CD1c-positive myeloid dendritic cell (primary cell): ENCODE data around the gene FMOD.
"Not testable (repeated sequence)": the region's sequence is repeated elsewhere in the genome, so short reads cannot be mapped to it uniquely, and the experiment has no call there.

ENCODE experiments used
- DNase-seq: peaks from one replicate; pipeline ENCODE4 v3.0.0-alpha.2; 2016; ENCODE audit errors: extremely low spot score

FMOD gene

DNA sequence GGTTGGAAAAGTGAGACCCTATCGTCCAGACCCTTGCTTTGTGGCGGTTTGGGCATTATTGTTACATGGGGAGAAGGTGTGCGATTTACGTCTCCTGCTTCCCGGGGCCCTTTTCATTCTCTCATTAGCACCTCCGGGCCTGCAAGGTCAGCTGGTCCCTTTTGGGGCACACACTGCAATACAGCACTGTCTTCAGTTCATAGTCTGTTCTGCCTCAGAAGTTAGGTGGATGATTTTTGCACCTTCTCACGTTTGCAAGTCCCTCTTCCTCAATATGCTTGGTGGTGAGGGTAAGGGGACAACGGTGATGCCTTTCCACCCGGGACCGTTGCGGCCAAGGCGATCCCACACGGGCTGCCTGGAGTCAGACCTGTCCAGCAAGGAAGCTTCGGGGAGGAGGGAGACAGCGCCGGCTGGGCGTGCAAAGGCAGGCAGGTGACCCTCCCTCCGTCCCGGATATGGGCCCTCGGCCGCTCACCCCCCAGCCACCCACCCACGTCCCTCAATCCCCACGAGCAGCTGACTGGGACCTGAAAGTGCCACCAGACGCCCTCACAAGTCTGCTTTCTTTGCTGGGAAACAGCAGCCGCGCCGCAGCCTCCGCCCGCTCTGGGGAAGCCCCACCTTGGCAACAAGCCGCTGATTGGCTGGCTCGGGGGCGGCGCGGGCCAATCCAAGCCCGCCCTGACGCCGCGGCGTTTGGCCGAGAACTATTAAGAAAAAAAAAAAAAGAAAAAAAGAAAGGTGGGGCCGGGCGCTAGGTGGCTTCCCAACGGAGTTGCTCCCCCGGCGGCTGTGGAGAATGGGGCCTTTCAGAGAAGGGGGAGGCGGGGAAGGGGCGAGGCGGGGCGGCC, 23.9 kb downstream of the FMOD start:
- peak; percentile 96 for DNase-seq

DNA sequence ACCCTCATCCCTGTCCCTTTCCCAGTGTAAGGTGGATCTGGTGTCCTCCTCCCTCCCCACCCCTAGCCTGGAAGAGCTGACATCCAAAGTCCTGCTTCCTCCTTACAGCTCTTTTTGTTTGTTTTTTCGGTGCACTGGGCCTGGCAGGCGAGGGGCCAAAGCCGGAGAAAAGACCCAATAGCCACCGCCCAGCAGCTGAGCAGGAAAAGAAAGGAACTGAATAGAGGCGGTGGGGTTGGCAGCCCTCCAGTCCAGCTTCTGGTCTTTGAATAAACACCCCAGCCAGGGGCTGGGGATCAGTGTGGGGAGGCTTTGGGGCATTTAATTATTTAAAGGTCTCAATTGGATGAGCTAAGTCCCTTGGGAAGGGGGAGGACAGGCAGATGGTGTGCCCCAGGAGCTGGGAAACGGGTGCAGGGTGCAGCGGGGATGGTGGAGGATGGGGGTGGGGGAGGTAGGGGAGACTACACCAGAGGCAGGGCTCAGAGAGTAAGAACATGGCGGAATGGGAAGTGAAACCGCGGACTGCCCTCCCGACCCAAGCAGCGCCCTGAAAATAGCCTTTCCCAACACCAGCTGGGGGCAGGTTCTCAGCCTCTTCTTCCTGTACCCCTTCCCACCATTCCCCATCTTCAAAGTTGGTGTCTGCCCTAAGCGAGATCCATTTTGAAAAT, 25.4 kb downstream of the FMOD start:
- DNase-seq, result peak; percentile 86

DNA sequence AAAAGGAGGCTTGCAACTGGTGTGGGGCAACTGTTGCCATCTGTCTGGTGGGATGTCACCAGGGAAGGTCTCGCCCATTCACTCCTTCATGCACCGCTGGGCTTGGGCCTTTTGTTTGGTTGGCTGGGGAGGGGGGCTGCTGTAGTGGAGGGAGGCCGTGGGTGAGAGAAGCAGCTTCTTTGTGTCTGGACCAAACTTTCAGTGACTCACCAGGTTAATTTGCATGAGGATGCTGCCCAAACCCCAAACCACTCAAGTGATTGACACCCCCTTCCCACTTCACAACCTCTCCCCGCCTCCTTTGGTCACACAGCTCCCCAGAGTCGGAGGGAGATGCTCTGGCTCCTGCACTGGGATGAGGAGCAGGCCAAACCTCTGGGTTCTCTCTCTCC, 25.9 kb downstream of the FMOD start:
- peak; percentile 62 for DNase-seq

DNA sequence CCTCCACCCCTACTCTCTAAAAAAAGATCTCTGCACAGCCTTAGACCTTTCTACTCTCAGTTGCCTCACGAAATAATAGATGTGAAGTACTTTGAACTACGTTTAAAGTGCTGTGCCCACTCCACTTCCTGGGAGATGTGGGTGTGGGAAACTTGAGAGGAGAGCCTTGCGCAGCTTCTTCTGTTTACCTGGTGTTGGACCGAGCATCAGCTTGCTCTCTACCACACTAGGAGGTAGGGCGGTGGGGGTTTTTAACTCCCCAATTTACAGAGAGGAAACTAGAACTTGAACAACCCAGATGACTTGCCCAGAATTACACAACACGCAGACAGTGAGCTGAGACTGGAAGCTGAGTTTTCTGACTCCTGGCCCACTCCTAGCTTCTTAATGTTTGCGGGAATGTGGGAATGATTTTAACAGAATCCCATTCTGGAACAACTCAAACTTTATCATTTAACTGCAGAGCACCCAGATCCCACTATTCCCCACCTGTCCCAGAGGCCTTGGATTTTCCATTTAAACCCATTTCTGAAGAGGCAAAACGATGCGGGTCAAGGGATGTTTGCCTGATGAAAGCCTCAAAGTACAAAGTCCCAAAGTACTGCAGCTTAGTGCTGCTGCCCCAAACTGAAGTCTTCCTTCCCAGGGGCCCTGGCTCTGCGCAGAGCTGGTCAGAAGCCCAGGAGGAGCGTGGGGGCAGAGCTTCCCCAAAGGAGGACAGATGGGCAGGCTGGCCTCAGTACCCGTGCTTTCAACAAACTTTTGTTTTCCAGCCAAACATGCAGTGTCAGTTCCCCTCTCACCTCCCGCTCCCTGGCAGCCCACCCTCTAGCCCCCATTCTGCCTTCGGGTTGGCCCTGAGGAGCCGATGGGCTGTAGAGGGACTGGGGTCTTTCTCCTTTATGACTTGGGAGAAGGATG, 26.6 kb downstream of the FMOD start:
- DNase-seq, result peak; percentile 60

DNA sequence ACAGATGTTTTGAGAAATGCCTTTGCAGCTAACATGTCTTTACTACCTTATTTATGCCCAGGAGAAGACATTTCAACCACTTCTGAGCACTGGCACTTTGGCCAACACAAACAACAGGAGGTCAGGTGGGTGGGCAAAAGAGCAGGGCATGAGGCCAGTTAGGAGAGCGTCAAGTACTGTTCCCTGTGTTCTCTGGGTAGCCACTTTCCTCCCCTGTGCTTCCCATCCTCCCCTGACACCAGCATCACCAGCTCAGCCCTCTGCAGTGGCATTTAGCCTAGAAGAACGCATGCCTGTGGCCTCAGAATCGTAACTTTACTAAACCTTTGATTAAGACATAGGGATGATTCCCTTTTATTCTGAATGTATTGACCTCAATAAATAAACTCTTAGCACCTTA, 27.3 kb downstream of the FMOD start:
- DNase-seq, result no peak

DNA sequence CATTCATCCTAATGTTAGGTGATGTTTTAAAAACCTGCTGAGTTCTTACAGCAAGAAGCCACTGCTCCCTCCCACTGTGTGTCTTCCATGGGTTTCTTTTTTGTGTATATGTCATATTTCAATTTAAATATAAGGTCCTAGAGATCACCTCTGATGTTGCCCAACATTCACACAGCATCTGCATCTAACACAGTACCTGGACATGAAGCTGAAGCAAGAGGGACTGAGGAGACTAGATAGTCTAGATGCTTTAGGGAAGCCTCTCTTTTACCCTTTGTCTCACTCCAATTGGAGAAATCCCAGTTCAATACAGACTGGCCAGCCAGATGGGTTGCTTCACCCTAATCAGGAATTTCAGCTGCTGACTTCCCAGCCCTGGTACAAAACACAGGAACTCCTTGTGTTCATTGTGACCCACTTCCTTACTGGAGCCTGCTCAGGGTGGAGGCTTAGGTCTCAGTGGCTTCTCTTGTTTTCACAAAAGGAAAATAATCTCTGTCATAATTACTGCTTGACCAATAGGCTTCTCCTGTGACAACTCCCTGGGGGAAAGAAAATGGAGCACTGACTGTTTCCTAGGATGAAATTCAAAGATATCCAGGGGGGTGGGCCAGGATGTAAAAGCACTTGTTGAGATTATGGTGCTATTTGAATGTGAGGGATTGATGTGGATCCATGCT, 28.3 kb downstream of the FMOD start:
- DNase-seq, result peak; percentile 39

DNA sequence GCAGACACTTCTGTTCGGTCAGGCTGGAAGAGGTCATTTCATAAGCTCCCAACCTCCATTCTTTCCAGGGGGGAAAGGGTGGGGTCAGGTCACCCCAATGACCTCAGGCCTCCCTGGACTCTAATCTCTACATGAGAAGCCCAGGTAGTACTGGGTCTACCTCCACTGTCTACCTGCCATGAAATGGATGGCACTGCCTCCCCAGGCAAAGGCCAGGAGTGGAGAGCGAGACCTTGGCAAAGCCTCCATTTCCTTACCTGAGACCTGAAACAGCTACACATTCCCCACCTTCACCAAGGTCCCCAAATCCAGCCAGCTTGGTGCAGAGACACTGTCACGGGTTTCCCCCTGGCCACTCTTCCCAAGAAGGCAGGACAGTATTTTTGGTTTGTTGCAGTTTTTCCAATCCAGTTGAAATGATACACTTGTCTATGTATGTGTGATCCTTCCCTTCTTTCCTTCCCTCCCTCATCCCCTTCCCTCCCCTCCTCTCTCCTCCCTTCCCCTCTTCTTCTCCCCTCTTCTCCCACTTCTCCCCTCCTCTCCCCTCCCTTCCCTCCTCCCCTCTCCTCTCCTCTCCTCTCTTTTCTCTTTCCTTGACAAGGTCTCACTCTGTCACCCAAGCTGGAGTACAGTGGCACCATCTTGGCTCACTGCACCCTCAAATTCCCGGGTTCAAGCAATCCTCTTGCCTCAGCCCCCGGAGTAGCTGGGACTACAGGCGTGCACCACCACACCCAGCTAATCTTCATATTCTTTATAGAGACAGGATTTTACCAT, 29.5 kb downstream of the FMOD start:
- DNase-seq, result no peak

DNA sequence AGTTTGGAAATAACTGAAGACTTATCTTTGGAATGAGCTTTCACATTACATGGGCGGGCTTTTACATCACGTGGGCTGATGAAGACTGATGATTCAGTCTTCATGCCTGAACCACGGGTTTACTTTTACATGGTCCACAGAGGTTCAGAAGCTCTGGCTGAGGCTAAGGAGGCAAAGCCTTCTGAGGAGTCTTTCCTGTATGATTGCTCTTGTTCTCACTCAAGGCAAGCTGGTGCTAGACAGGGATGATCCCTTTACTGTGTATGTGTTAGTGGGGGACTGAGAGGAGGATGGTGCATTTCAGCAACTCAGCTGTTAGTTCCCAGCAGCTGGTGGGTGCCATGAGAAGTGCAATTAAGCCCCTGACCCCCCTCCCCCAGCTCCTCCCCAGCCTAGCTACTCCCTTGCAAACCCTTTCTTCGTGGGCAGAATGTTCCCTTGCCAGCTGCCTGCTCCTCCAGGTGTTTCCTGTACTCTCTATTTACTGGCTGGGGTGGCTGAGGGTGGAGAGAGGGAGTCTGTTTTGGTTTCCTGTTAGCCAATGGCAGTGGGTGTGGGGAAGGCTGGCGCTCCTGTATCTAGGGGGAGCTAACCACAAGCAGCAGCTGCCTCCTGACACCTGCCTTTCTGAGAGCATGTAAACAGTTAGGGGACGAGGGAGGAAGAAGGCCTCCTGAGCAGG, 30.2 kb downstream of the FMOD start:
- peak; percentile 49 for DNase-seq

DNA sequence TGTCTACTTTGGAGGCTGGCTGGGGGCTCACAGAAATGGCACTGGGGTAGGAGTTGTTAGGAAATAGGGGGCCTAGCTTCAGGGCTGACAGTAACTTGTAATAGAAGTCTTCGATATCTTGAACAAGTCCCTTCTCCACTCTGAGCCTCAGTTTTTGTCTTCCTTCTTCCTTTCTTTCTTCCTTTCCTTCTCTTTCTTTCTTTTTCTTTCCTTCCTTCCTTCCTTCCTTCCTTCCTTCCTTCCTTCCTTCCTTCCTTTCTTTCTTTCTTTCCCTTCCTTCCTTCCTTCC, 32.7 kb downstream of the FMOD start:
- no peak for DNase-seq

DNA sequence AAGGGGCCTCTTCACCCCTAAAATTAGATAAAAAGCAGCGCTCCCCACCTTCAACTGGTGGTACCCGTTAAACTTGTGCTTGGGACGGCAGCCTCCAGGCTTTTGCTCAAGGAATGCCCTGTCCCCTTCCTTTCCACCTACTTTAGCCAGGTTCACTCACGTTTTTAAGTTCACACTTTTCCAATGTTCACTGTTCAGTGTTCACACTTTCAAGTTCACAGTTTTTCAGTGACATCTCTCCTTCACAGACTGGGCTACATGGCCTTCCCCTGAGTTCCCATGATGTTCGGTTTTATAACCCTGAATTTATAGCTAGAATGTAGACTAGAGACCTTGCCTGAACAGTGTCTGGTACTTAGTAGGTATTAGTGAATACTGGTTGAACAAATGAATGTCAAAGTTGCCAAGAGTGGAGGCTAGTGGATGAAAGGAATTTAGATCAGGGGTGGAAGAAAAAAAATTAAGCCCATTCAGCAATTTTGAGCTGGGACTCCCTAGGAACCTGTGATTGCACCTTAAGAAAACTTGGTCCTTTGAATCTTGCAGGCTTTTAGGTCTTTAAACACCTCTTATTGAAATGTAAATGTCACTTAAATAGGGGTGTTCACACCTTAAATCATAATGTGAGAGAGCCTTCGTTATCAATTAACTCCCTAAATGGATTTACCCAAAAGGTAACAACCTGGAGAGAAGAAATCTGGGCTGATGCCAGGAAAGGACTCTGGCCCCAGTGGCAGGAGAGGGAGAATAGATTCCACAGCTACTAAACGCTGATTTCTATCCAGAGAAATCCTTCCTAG, 33.3 kb downstream of the FMOD start:
- no peak for DNase-seq

DNA sequence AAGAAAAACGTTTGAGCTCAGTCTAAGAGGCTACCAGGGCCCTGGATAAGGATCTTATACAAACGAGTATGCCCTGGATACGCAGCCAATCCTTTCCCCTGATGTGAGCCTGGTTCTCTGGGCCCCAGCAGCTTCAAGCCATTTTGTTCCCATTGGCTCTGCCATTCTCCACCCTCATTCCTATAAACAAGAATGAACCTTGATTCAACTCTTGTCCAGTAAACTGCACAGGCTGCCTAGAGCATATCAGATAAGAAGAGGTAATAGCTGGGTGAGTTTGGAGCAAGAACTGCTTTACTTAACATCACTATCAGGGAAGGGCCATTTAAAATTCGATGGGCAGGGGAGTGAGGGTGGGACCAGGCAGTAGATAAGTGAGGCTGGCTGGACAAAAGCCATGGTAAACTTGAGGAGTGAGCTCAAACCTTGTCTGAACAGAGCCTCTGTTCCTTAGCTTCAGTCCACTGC, 34.3 kb downstream of the FMOD start:
- no peak for DNase-seq

DNA sequence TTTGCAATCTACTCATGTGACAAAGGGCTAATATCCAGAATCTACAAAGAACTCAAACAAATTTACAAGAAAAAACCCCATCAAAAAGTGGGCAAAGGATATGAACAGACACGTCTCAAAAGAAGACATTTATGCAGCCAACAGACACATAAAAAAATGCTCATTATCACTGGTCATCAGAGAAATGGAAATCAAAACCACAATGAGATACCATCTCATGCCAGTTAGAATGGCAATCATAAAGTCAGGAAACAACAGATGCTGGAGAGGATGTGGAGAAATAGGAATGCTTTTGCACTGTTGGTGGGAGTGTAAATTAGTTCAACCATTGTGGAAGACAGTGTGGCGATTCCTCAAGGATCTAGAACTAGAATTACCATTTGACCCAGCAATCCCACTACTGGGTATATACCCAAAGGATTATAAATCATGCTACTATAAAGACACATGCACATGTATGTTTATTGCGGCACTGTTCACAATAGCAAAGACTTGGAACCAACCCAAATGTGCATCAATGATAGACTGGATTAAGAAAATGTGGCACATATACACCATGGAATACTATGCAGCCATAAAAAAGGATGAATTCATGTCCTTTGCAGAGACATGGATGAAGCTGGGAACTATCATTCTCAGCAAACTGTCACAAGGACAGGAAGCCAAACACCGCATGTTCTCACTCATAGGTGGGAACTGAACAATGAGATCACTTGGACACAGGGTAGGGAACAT, 36.7 kb downstream of the FMOD start:
- DNase-seq, result not testable (repeated sequence)

DNA sequence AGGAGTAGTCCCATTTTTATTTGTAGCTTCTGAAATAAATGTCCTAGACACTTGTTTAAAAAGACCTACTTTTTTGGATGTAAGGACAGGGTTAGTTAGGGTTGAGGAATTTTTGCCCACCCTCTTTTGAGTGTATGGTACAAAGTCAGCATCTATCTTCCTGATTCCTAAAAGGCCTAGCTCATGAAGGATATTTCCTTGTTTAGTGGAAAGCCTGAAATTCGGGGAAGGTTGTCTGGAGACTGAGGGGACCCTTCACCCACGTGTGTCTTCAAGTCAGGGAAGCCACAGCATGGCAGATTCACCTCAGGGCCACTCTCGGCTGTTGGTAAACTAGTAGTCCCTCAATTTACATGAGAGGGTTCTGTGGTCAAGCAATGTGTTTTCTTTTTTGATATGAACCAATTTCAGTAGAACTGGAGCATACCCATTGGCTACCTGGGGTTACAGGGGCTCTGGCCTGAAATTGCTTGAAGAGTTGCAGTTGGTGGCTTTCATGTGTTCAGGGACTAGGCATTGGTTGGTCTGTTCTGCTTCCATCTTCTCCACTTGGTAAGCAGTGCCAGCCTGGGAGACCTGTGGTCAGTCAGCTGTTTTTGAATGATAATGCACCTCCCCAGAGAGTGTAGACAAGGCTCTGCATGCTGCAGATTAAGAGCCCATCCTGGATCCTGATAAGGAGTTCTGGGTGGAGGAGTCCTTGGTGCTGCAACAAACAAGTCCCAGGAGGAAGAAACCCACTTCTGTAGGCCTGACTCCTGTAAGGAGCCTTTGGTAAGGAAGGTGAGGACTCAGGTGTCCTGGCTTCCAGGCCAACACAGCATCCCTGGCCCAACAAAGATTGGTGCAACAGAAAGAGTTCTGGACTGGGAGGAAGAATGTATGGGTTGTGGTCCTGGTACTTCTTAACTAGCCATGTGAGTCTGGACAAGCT, 39.3 kb downstream of the FMOD start:
- no peak for DNase-seq

DNA sequence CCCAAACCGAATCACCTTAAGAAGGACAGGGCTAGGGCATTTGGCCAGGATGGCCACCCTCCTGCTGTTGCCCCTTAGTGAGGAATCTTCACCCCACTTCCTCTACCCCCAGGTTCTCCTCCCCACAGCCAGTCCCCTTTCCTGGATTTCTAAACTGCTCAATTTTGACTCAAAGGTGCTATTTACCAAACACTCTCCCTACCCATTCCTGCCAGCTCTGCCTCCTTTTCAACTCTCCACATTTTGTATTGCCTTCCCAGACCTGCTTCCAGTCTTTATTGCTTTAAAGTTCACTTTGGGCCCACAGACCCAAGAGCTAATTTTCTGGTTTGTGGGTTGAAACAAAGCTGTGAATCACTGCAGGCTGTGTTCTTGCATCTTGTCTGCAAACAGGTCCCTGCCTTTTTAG, 42.0 kb downstream of the FMOD start:
- no peak for DNase-seq

DNA sequence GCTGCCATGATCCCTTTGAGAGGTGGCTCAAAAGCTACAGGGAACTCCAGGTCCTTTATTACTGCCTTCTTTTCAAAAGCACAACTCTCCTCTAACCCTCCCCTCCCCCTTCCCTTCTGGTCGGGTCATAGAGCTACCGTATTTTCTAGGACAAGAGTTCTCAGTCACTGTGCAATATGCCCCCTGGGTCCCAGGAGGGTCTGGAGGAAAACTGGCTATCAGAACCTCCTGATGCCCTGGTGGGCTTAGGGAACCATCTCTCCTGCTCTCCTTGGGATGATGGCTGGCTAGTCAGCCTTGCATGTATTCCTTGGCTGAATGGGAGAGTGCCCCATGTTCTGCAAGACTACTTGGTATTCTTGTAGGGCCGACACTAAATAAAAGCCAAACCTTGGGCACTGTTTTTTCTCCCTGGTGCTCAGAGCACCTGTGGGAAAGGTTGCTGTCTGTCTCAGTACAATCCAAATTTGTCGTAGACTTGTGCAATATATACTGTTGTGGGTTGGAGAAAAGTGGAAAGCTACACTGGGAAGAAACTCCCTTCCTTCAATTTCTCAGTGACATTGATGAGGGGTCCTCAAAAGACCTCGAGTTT, 42.5 kb downstream of the FMOD start:
- DNase-seq, result no peak

DNA sequence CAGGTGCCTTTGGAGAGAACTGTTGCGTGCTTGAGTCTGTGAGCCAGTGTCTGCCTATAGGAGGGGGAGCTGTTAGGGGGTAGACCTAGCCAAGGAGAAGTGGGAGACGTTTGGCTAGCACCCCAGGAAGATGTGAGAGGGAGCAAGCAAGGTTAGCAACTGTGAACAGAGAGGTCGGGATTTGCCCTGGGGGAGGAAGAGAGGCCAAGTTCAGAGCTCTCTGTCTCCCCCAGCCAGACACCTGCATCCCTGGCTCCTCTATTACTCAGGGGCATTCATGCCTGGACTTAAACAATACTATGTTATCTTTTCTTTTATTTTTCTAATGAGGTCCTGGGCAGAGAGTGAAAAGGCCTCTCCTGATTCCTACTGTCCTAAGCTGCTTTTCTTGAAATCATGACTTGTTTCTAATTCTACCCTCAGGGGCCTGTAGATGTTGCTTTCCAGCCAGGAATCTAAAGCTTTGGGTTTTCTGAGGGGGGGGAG, 43.2 kb downstream of the FMOD start:
- DNase-seq, result no peak

DNA sequence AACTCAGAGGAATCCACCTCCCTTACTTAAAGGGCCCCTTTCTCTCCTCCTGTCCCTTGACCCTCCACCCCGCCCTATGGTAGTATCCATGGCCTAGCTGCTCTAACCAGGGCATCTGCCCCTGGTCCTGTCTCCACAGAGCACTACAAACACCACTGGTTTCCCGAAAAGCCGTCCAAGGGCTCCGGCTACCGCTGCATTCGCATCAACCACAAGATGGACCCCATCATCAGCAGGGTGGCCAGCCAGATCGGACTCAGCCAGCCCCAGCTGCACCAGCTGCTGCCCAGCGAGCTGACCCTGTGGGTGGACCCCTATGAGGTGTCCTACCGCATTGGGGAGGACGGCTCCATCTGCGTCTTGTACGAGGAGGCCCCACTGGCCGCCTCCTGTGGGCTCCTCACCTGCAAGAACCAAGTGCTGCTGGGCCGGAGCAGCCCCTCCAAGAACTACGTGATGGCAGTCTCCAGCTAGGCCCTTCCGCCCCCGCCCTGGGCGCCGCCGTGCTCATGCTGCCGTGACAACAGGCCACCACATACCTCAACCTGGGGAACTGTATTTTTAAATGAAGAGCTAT, 43.9 kb downstream of the FMOD start:
- no peak for DNase-seq
